Astrocyte (in vitro differentiated cells and primary cell): ENCODE data around the gene MYO1E.

Experiments
- CTCF ChIP-seq: IDR thresholded peaks from 2 replicates; pipeline ENCODE4 v1.5.1; 2011; ENCODE audit warnings: low read depth, mild to moderate bottlenecking, inconsistent platforms, low read length, moderate library complexity; ENCODE audit not compliant: insufficient read depth
- EZH2 ChIP-seq: IDR thresholded peaks from 2 replicates; pipeline ENCODE4 v1.6.1; 2012; ENCODE audit warnings: mild to moderate bottlenecking, low read length, inconsistent platforms; ENCODE audit not compliant: insufficient read depth

GRCh38 chr15:59355730-59356129 lies 16.9 kb downstream of the MYO1E start:
- TF ChIP-seq CTCF (no peak), EZH2 (no peak)
